Epidermal melanocyte (primary cell): ENCODE results near the gene CACNA1C.

Source experiments
- DNase-seq: peaks from one replicate; pipeline ENCODE4 v3.0.0; 2011; ENCODE audit warnings: low spot score; ENCODE audit not compliant: insufficient read length

CACNA1C gene

GRCh38 chr12:2052826-2053678 lies at the start of gene CACNA1C:
Gene CACNA1C, plus strand, starts transcription at chr12:2052987. Its CDS starts 576 bp downstream, at chr12:2053563.
- DNase-seq, result no peak

GRCh38 chr12:2003676-2004112 lies 49.1 kb upstream of the CACNA1C start:
- DNase-seq, result no peak

- DNase-seq, result peak; percentile 88
Measured at GRCh38 chr12:2004113-2004929, 48.5 kb upstream of the CACNA1C start, which contains the start of gene DCP1B. Gene DCP1B, minus strand, starts transcription at chr12:2004457. Its CDS starts 26 bp downstream, at chr12:2004431.

GRCh38 chr12:2008677-2009076 lies 44.1 kb upstream of the CACNA1C start:
- no peak for DNase-seq

GRCh38 chr12:2009623-2010022 lies 43.2 kb upstream of the CACNA1C start:
- no peak for DNase-seq

- DNase-seq, result no peak
Measured at GRCh38 chr12:2011643-2012607, 40.9 kb upstream of the CACNA1C start.

- DNase-seq, result no peak
Measured at GRCh38 chr12:2013086-2013485, 39.7 kb upstream of the CACNA1C start.

GRCh38 chr12:2013527-2014223 lies 39.1 kb upstream of the CACNA1C start:
- DNase-seq, result no peak

- no peak for DNase-seq
Measured at GRCh38 chr12:2014231-2014630, 38.6 kb upstream of the CACNA1C start.

- no peak for DNase-seq
Measured at GRCh38 chr12:2016862-2017545, 35.8 kb upstream of the CACNA1C start.

GRCh38 chr12:2017546-2018337 lies 35.0 kb upstream of the CACNA1C start:
- no peak for DNase-seq

GRCh38 chr12:2018391-2018790 lies 34.4 kb upstream of the CACNA1C start:
- no peak for DNase-seq

- DNase-seq, result no peak
Measured at GRCh38 chr12:2019126-2019525, 33.7 kb upstream of the CACNA1C start.

- no peak for DNase-seq
Measured at GRCh38 chr12:2020511-2020910, 32.3 kb upstream of the CACNA1C start.

- DNase-seq, result no peak
Measured at GRCh38 chr12:2023365-2023764, 29.4 kb upstream of the CACNA1C start.

GRCh38 chr12:2027351-2027750 lies 25.4 kb upstream of the CACNA1C start:
- DNase-seq, result no peak

- DNase-seq, result no peak
Measured at GRCh38 chr12:2029851-2030250, 22.9 kb upstream of the CACNA1C start.

GRCh38 chr12:2032506-2032905 lies 20.3 kb upstream of the CACNA1C start:
- DNase-seq, result no peak
